Stimulated activated naive CD8-positive, alpha-beta T cell treated with anti-CD3 and anti-CD28 coated beads, Interleukin-15, amount 100 ng/mL, for 72 hours (primary cell): ENCODE results near the gene SRPRA.
"Not testable (repeated sequence)": the region's sequence is repeated elsewhere in the genome, so short reads cannot be mapped to it uniquely, and the experiment has no call there.

ENCODE experiments used
- ATAC-seq: fragments of 150-1000 bp; cut with Tn5 transposase; 2 replicates; pipeline ENCODE4 v1.10.0; 2021; ENCODE audit warnings: mild to moderate bottlenecking, moderate library complexity
- DNase-seq, 2 donors: peaks; one replicate each; pipeline ENCODE4 v3.0.0; 2021 to 2022
- H3K27ac Mint-ChIP-seq, 2 donors: one replicate each; pipeline ENCODE4 v1.8.0; 2022; ENCODE audit warnings: mild to moderate bottlenecking in 2 of 2, mixed read lengths in 2 of 2, moderate library complexity in 2 of 2
- H3K27me3 Mint-ChIP-seq: one replicate; pipeline ENCODE4 v1.8.0; 2022; ENCODE audit warnings: mixed read lengths
- H3K4me1 Mint-ChIP-seq: one replicate; pipeline ENCODE4 v1.8.0; 2022; ENCODE audit warnings: mild to moderate bottlenecking, mixed read lengths
- H3K4me3 Mint-ChIP-seq, 2 donors: one replicate each; pipeline ENCODE4 v1.8.0; 2022; ENCODE audit warnings: mild to moderate bottlenecking in 2 of 2, mixed read lengths in 2 of 2, moderate library complexity in 1 of 2
- H3K9me3 Mint-ChIP-seq, 2 donors: one replicate each; pipeline ENCODE4 v1.8.0; 2022; ENCODE audit warnings: mixed read lengths in 2 of 2

The SRPRA gene

DNA sequence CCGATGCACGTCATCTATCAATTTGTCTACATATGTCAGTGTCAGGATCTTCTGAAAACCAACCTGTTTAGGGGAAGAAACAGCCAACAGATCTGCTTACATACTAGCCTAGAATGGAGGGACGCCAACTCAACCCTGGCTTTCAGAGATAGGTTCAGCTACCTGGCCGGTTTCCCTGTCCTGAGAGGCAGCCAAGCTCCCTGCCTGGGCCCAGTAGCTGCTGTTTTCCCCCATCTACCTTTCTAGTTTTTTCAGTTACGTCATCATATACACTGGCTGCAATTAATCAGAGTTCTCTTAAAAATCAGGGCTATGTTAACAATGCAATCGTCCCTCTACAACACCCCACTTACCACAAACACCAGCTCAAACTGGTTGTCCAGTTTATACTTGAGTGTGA lies 1.0 kb downstream of the SRPRA start:
- ATAC-seq, result no peak
- Mint-ChIP-seq H3K4me3 (peak overlapping the region; percentile 98 to 99), H3K9me3 (no peaks in the 10 kb centered on the region), H3K27me3 (no peaks in the 10 kb centered on the region), H3K4me1 (peaks cover 50% of the 10 kb centered on the region), H3K27ac (peak overlapping the region; percentile 99)
- DNase-seq, result no peak

DNA sequence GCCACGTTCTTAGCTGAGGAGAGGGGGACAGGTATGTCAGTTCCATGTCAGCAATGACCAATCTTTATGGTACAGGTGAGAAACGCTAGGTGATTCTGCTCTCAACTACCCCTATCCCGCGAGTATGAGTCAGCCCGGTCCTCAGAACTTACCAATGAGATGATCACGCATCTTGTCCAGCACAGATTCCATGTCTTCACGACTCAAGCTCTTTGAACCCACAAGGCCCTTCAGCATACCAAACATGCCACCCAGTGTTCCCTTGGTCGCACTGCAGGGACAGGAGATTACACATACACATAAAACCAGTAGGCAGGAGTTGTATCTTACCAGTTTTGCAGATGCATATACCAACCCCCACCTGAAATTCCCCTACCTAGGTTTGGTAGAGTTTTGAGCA lies 2.9 kb downstream of the SRPRA start:
- ATAC-seq, result no peak
- Mint-ChIP-seq H3K27ac (no peak overlapping the region), H3K4me3 (no peak overlapping the region), H3K9me3 (no peaks in the 10 kb centered on the region), H3K27me3 (no peaks in the 10 kb centered on the region), H3K4me1 (peaks cover 44% of the 10 kb centered on the region)
- no peak for DNase-seq

DNA sequence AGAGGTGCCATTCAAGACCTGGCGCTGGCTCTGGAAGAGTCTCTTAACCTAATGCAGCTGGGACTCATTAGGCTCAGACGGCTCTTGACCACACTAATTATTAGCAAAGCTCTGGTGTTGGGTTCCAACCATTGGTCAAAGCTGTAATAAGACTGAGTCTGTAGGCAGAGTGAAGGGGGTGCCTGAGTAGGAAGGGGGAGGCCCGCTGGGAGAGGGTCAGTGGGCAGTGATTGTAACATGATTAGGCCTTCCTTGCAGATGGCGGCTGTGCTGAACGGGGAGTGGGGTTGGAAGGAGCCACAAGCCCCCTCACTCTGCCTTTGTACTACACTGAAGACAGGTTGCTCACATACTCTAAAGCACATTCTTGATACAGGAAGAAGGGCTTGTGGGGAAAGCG lies 5.2 kb downstream of the SRPRA start:
- Mint-ChIP-seq H3K9me3 (no peaks in the 10 kb centered on the region), H3K4me1 (peaks cover 25% of the 10 kb centered on the region), H3K4me3 (no peak overlapping the region), H3K27ac (peak overlapping the region in 1 of 2 donors; percentile 74), H3K27me3 (no peaks in the 10 kb centered on the region)
- DNase-seq, result no peak
- ATAC-seq, result no peak

DNA sequence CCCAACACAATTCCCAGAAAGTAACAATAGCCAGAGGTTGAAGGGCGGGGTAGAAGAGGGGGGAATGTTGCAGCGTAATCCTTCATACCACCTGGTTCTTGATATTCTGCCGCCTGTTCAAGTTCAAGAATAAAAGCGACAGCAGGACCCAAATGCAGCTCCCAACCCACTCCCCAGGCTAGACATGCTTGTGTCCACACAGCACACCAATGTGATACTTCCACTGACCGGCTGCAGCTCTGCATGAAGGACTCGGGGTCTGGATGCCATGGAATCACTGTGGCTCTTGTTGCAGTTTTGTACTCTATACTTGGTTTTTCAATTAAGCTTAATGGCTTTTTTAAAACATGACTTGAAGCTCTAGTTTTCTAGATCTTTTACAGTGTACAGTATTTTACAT lies 6.5 kb downstream of the SRPRA start:
- ATAC-seq (no peak), DNase-seq (no peak)
- H3K27me3 Mint-ChIP-seq, result no peaks in the 10 kb centered on the region
- peaks cover 17% of the 10 kb centered on the region for H3K4me1 Mint-ChIP-seq
- H3K4me3 Mint-ChIP-seq, result no peak overlapping the region
- no peak overlapping the region for H3K27ac Mint-ChIP-seq
- H3K9me3 Mint-ChIP-seq, result no peaks in the 10 kb centered on the region

DNA sequence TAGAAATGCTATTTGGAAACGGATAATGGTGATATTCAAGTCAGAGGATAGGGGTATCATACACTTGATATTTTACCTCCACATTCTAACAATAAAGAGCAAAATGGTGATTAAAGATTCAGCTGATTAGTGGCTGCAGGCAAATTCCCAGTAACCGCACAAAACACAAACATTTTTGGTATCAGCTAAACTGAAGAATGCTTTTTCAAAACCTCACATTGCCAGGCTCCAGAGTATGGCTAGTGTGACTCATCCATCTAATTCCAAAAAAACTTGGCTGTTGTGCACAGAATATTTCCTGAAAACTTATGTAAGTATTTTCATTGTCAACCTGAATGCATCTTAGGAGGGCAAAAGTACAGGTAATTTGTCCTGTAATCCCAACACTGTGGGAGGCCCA lies 10.9 kb downstream of the SRPRA start:
- Mint-ChIP-seq H3K27ac (no peak overlapping the region), H3K9me3 (no peaks in the 10 kb centered on the region), H3K27me3 (no peaks in the 10 kb centered on the region), H3K4me1 (no peaks in the 10 kb centered on the region), H3K4me3 (no peak overlapping the region)
- DNase-seq, result no peak
- no peak for ATAC-seq

DNA sequence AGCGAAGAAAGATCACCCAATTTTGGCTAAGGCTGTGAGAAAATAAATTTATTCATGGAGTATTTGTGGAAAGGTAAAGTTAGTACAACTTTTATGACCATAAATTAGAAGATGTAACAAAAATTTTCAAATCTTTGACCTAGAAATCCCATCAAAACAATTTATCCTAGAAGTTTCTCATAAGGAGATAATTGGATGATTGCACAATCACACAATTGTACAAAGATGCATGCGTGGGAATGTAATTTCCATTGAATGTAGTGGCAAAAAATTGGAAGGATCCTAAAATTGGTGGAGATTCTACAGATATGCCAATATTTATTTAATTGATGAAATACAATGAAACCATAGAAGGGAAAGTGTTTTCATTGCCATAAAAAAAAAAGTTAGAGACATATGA lies 11.6 kb downstream of the SRPRA start:
- Mint-ChIP-seq H3K27ac (no peak overlapping the region), H3K4me1 (no peaks in the 10 kb centered on the region), H3K27me3 (no peaks in the 10 kb centered on the region), H3K9me3 (no peaks in the 10 kb centered on the region), H3K4me3 (no peak overlapping the region)
- DNase-seq, result no peak
- no peak for ATAC-seq

DNA sequence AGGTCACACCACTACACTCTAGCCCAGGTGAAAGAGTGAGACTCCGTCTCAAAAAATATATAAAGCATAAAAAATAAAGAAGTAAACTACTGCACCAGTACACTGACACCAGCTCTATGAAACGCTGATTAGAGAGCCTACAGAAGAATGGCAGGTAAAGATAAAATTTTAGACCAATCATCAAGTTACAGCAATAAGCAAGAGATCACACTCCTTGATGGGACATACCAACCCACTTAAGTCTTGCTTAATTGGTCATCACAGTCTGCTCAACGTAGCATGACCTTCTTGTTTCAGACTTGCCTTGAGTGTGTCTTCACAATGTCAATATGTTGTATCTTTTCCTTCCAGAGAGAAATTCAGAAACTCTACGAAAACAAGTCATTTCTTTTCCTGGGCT lies 12.5 kb downstream of the SRPRA start:
- no peaks in the 10 kb centered on the region for H3K4me1 Mint-ChIP-seq
- H3K9me3 Mint-ChIP-seq, result no peaks in the 10 kb centered on the region
- peak overlapping the region in 1 of 2 donors; percentile 52 for H3K27ac Mint-ChIP-seq
- DNase-seq (no peak), ATAC-seq (no peak)
- no peaks in the 10 kb centered on the region for H3K27me3 Mint-ChIP-seq
- no peak overlapping the region for H3K4me3 Mint-ChIP-seq

DNA sequence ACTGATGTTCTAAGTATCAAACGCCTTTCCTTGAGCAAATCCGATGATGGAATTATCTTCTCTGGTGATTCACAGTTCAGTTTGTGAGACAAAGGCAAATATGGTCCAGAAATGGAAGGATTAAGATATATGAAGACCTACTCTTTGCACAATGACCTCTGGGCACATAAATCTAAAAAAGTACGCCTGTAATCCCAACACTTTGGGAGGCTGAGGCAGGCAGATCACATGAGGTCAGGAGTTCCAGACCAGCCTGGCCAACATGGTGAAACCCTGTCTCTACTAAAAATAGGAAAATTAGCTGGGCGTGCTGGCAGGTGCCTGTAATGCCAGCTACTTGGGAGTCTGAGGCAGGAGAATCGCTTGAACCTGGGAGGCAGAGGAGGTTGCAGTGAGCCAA lies 13.2 kb downstream of the SRPRA start:
- not testable (repeated sequence) for H3K9me3 Mint-ChIP-seq, H3K4me1 Mint-ChIP-seq, H3K27me3 Mint-ChIP-seq, ATAC-seq, H3K4me3 Mint-ChIP-seq, H3K27ac Mint-ChIP-seq, DNase-seq

DNA sequence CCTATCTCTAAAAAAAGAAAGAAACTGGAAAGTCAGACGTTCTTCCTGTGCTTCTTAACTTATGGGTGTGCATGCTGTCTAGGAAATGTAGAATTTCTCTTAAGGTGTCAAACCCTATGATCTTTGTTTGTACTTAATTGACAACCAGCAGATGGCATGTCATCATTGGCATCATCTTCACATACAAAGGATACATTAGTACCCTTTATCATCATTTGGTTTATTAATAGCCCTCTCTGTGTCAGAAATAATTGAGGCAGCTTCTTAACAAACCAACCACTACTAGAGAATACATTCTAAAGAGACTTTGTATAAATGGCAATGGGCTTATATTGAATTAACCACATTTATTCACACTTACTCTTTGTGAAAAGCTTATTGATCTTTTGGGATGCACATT lies 13.9 kb downstream of the SRPRA start:
- Mint-ChIP-seq H3K27me3 (no peaks in the 10 kb centered on the region), H3K9me3 (no peaks in the 10 kb centered on the region), H3K27ac (no peak overlapping the region), H3K4me3 (no peak overlapping the region), H3K4me1 (no peaks in the 10 kb centered on the region)
- DNase-seq, result no peak
- ATAC-seq, result no peak

DNA sequence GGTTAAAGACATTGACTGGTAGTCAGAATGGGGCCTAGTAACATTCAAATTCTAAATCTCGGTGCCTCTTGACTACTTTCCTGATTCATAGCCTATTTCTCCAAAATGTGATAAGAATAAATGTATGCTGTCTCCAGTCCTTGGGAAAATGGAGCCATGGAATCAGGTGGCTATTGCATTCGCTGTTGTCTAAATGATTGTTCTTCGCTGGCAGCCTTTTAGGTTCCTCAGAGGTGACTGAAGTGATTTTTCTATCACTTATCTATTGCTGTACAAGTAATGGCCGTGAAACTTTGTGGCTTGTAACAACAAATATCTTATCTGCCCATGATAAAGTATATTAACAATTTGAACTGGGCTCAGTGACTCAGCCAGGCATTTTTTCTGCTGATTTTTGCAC lies 15.4 kb downstream of the SRPRA start:
- Mint-ChIP-seq H3K4me3 (no peak overlapping the region), H3K27ac (no peak overlapping the region), H3K27me3 (no peaks in the 10 kb centered on the region), H3K9me3 (no peaks in the 10 kb centered on the region), H3K4me1 (no peaks in the 10 kb centered on the region)
- DNase-seq (no peak), ATAC-seq (no peak)

DNA sequence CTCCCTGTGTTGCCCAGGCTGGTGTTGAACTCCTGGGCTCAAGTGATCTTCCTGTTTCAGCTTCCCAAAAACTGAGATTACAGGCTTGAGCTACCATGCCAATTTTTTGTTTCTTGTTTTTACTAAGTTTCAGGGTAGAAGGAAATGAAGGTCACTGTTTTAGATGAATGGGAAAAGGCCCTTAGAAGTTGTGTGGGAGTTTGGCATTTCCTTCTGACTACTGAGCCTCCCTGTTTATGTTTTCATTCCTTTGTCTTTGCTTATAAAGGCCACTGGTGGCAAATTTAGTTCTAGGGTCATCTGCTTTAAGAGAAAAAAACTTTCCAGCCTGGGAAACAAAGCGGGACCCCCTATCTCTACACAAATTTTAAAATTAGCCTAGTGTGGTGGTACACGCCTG lies 22.1 kb downstream of the SRPRA start:
- Mint-ChIP-seq H3K27me3 (no peaks in the 10 kb centered on the region), H3K4me1 (no peaks in the 10 kb centered on the region), H3K27ac (no peak overlapping the region), H3K4me3 (no peak overlapping the region), H3K9me3 (no peaks in the 10 kb centered on the region)
- no peak for ATAC-seq
- no peak for DNase-seq

DNA sequence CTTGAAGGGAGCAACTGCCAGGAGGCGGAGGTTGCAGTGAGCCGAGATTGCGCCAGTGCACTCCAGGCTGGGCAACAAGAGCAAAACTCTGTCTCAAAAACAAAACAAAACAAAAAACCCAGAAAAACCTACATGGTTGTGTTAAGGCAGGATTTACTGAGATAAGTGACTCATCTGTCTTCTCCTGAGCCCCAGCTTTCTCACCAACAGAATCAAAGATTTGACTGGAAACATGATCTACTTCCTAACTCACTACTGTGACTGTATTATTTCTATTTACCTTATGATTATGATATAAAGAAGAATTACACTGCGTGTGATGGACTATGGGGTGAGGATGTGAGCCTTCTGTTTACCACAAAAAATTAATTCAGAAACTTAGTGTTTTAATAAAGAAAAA lies 35.3 kb downstream of the SRPRA start:
- H3K4me1 Mint-ChIP-seq, result no peaks in the 10 kb centered on the region
- H3K4me3 Mint-ChIP-seq, result no peak overlapping the region
- no peak overlapping the region for H3K27ac Mint-ChIP-seq
- H3K9me3 Mint-ChIP-seq, result no peaks in the 10 kb centered on the region
- ATAC-seq (no peak), DNase-seq (no peak)
- no peaks in the 10 kb centered on the region for H3K27me3 Mint-ChIP-seq

DNA sequence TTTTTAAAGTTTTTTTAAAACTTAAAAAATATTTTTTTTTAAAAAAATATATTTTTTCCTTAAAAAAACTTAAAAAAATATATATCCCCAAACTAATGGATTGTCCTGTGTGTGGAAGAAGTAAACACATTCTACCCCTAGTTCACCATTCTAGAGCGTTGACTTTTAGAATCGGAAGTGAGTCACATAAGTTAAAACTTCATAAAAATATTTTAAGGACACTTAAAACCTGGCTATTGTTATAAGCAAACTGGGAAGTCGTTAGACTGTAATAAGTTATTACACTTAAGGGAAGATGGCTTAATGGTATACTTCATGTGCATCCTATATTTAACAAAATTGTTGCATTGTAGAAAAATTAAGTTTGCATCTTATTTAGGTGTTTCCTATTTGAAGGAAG lies 36.0 kb downstream of the SRPRA start:
- no peaks in the 10 kb centered on the region for H3K9me3 Mint-ChIP-seq
- no peaks in the 10 kb centered on the region for H3K27me3 Mint-ChIP-seq
- H3K4me1 Mint-ChIP-seq, result no peaks in the 10 kb centered on the region
- H3K4me3 Mint-ChIP-seq, result no peak overlapping the region
- DNase-seq (no peak), ATAC-seq (no peak)
- H3K27ac Mint-ChIP-seq, result no peak overlapping the region

DNA sequence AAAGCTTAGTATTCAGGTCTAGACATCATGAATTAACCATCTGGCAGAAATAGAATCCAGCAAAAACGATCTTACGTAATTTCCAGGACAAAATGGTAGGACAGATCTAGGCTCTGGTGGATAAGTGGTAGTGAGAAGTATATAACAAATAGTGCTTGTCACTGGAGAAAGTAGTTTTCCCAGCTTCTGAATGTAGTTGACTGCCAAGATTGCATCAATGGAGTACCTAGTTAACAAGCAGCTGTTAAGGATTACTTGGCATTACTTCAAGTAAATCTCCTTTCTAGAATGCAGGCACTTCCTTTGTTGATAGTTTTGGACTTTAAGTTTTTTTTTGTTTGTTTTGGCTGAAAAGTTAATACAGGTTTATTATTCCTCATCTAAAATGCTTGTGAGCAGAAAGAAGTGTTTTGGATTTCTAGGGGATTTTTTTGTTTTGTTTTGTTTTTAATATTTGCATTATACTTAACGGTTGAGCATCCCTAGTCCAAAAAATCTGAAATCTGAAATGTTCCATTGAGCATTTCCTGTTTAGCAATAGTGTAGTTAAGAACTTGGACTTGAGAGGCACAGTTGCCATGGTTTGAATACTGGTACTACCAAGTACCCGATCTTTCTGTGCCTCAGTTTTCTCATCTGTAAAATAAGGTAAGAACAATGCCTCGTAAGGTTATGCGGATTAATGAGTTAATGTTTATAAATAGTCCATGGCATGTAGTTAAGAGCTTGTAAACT lies 36.8 kb downstream of the SRPRA start:
- Mint-ChIP-seq H3K9me3 (no peaks in the 10 kb centered on the region), H3K4me3 (no peak overlapping the region), H3K4me1 (no peaks in the 10 kb centered on the region), H3K27ac (no peak overlapping the region), H3K27me3 (no peaks in the 10 kb centered on the region)
- no peak for ATAC-seq
- DNase-seq, result no peak

DNA sequence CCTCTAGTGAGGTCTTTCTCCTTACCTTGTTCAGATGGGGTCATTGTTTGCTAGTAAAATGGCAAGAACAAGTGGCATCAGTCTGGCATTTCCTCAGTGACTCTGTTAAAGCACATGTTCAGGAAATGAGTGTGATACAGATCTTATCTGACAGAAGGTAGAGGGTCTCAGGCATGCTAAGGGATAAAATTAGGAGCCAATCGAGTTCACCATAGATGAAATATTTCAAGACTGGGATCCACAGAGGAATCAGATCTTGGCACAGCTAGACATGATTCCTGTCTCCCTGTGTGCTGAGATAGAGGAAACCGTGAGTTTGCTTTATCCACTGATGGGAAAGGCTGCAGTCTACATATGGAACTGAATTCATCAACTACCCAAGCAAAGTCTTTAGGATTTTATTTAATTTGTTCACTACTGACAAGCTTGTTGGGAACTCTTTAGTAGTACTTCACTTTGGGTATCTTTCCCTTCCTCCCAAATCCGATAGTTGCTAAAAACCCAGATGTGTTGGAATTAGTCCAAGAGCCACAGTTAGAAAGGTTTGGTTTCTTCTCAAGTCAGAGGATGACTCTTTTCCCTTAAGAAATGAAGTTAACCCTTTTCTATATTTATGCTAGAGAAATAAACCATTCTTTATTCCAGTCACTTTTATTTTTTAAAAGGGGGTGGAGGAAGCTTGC lies 38.7 kb downstream of the SRPRA start:
- H3K27me3 Mint-ChIP-seq, result no peaks in the 10 kb centered on the region
- no peak for ATAC-seq
- no peaks in the 10 kb centered on the region for H3K9me3 Mint-ChIP-seq

DNA sequence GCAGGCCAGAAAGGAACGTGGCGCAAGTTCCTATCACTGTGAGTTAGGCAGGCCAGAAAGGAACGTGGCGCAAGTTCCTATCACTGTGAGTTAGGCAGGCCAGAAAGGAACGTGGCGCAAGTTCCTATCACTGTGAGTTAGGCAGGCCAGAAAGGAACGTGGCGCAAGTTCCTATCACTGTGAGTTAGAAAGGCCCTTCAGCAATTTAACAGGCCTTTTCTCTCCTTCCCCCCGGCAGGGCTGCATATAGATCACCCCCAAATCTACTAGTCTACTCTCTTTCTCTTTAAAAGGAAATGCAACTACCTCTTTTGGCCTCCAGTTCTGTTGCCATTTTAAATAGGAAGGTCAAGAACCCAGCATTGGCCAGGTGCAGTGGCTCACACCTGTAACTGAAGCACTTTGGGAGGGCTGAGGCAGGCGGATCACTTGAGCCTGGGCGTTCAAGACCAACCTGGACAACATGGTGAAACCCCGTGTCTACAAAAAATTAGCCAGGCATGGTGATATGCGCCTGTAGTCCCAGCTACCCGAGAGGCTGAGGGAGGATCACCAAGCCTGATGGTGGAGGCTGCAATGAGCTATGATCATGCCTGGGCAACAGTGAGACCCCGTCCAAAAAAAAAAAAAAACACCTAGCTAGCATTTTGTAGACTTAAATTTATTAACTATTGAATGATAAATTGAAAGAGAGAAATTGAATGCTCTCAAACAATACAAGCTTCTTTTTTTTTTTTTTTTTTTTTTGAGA lies 42.2 kb downstream of the SRPRA start:
- H3K9me3 Mint-ChIP-seq, result no peaks in the 10 kb centered on the region
- no peaks in the 10 kb centered on the region for H3K4me1 Mint-ChIP-seq
- no peak for DNase-seq
- H3K4me3 Mint-ChIP-seq, result no peak overlapping the region
- no peaks in the 10 kb centered on the region for H3K27me3 Mint-ChIP-seq
- H3K27ac Mint-ChIP-seq, result no peak overlapping the region
- no peak for ATAC-seq

More for the DNA sequence above, 38.7 kb downstream of the SRPRA start:
- DNase-seq, result no peak
- no peak overlapping the region for H3K27ac Mint-ChIP-seq
- H3K4me1 Mint-ChIP-seq, result no peaks in the 10 kb centered on the region
- H3K4me3 Mint-ChIP-seq, result no peak overlapping the region
